Thoracic aorta (tissue), 2 donors: ENCODE measurements around the gene PTPA. TPM values are rescaled to one million over a fixed set of nuclear protein-coding genes. Genes with fewer than 3 reads are reported as not detected.

Source experiments
- ATAC-seq: fragments of 150-250 bp; one replicate; pipeline ENCODE4 v1.8.0; 2017; ENCODE audit warnings: low read depth; ENCODE audit not compliant: insufficient number of reproducible peaks, low FRiP score
- DNase-seq: peaks from one replicate; pipeline ENCODE4 v3.0.0-alpha.2; 2020; ENCODE audit warnings: low spot score
- H3K27ac ChIP-seq, 2 donors: fragments of 200-600 bp; sonication (generic); 1 replicate in 1 of 2; 2 replicates in 1 of 2; pipeline ENCODE4 v1.5.1; 2016; ENCODE audit warnings: mild to moderate bottlenecking in 2 of 2, moderate library complexity in 2 of 2
- H3K27me3 ChIP-seq: fragments of 200-600 bp; sonication (generic); replicated peaks from 2 replicates; pipeline ENCODE4 v1.6.0; 2016; ENCODE audit warnings: mild to moderate bottlenecking; ENCODE audit not compliant: insufficient read depth
- H3K36me3 ChIP-seq: fragments of 200-600 bp; sonication (generic); one replicate; pipeline ENCODE4 v1.5.1; 2016
- H3K4me1 ChIP-seq, 2 donors: fragments of 200-600 bp; sonication (generic); 1 replicate in 1 of 2; 2 replicates in 1 of 2; pipeline versions ENCODE4 v1.5.1 to v1.6.0; 2016; ENCODE audit warnings: low read depth in 2 of 2, mild to moderate bottlenecking in 1 of 2; ENCODE audit not compliant: control insufficient read depth in 1 of 2
- H3K4me3 ChIP-seq: fragments of 200-600 bp; sonication (generic); 2 replicates; pipeline ENCODE4 v1.5.1; 2016; ENCODE audit warnings: mild to moderate bottlenecking
- H3K9me3 ChIP-seq: fragments of 200-600 bp; sonication (generic); 2 replicates; pipeline ENCODE4 v1.5.1; 2016
- total RNA-seq, 2 donors: library from RNA; depleted of rRNA; stranded (reverse); fragments of >200 nt; gene quantifications; one replicate each; pipeline versions ENCODE4 v1.1.0 to v1.2.3, GENCODE V29; 2016
- TF ChIP-seq, protein P1 (sequence below): fragments of 200-600 bp; sonication (generic); IDR thresholded peaks from one replicate; pipeline ENCODE4 v1.5.1; 2019; ENCODE audit warnings: antibody characterized with exemption

PTPA gene
- total RNA-seq, 2 donors from 2014 or later: 72.2 to 93.3 TPM

- TF ChIP-seq, protein P1, sequence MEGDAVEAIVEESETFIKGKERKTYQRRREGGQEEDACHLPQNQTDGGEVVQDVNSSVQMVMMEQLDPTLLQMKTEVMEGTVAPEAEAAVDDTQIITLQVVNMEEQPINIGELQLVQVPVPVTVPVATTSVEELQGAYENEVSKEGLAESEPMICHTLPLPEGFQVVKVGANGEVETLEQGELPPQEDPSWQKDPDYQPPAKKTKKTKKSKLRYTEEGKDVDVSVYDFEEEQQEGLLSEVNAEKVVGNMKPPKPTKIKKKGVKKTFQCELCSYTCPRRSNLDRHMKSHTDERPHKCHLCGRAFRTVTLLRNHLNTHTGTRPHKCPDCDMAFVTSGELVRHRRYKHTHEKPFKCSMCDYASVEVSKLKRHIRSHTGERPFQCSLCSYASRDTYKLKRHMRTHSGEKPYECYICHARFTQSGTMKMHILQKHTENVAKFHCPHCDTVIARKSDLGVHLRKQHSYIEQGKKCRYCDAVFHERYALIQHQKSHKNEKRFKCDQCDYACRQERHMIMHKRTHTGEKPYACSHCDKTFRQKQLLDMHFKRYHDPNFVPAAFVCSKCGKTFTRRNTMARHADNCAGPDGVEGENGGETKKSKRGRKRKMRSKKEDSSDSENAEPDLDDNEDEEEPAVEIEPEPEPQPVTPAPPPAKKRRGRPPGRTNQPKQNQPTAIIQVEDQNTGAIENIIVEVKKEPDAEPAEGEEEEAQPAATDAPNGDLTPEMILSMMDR: no peak
- H3K4me1 ChIP-seq: peaks cover 20 to 33% of the 10 kb centered on the region in 2 donors
- DNase-seq: no peak
- H3K27ac ChIP-seq: no peak overlapping the region
- peaks cover 22% of the 10 kb centered on the region for H3K36me3 ChIP-seq
- H3K4me3 ChIP-seq: no peak overlapping the region
- no peaks in the 10 kb centered on the region for H3K27me3 ChIP-seq
- ATAC-seq: no peak
- H3K9me3 ChIP-seq: no peaks in the 10 kb centered on the region
Observed at GRCh38 chr9:129135476-129135875, 24.3 kb downstream of the PTPA start.

DNA sequence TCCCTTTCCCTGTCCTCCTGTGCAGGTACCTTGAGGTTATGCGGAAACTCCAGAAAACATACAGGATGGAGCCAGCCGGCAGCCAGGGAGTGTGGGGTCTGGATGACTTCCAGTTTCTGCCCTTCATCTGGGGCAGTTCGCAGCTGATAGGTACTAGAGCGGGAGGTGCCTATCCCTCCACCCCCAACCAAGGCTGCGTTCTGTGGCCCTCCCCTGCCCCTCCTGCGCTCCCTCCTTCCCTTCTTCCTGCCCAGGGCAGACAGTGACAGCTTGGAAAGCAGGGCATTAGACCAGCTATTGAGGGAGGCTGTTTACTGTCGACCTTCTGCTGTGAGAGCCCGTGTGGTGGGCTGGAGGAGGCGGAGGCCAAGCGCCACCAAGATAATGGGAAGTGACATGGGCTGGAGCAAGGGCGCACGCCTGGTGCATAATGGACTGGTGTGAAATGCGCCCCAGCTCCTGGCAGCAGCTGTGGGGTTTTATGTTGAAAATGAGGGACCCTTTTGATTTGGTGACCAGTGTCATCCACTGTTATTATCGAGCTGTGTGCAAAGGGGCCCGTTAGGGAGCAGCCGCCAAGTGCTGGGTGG lies 25.3 kb downstream of the PTPA start:
- Histone ChIP-seq H3K27ac (peak overlapping the region; percentile 100), H3K9me3 (no peaks in the 10 kb centered on the region), H3K4me1 (peaks cover 30 to 44% of the 10 kb centered on the region in 2 donors), H3K4me3 (no peak overlapping the region), H3K36me3 (peaks cover 22% of the 10 kb centered on the region), H3K27me3 (no peaks in the 10 kb centered on the region)
- no peak for ATAC-seq
- TF ChIP-seq, protein P1: no peak
- DNase-seq: no peak

GRCh38 chr9:129137292-129138143 lies 26.3 kb downstream of the PTPA start:
- peaks cover 22% of the 10 kb centered on the region for H3K36me3 ChIP-seq
- H3K9me3 ChIP-seq: no peaks in the 10 kb centered on the region
- H3K27ac ChIP-seq: peak overlapping the region; percentile 100
- H3K4me1 ChIP-seq: peaks cover 40 to 54% of the 10 kb centered on the region in 2 donors
- TF ChIP-seq, protein P1: no peak
- no peak for DNase-seq
- H3K4me3 ChIP-seq: no peak overlapping the region
- H3K27me3 ChIP-seq: no peaks in the 10 kb centered on the region
- ATAC-seq: no peak

- DNase-seq: no peak
- TF ChIP-seq, protein P1: no peak
- Histone ChIP-seq H3K27me3 (no peaks in the 10 kb centered on the region), H3K4me1 (peaks cover 46 to 60% of the 10 kb centered on the region in 2 donors), H3K27ac (peak overlapping the region; percentile 100), H3K36me3 (peaks cover 22% of the 10 kb centered on the region), H3K4me3 (peak overlapping the region; percentile 76), H3K9me3 (no peaks in the 10 kb centered on the region)
- ATAC-seq: no peak
Observed at GRCh38 chr9:129138144-129138462, 26.9 kb downstream of the PTPA start.

- Histone ChIP-seq H3K27ac (peak overlapping the region; percentile 100), H3K4me1 (peaks cover 52 to 65% of the 10 kb centered on the region in 2 donors), H3K27me3 (no peaks in the 10 kb centered on the region), H3K4me3 (peak overlapping the region; percentile 76), H3K36me3 (peaks cover 21% of the 10 kb centered on the region), H3K9me3 (no peaks in the 10 kb centered on the region)
- peak; percentile 58 for ATAC-seq
- TF ChIP-seq, protein P1: no peak
- DNase-seq: no peak
Observed at GRCh38 chr9:129138476-129139232, 27.4 kb downstream of the PTPA start.
